K562 (cell line): ENCODE measurements around the gene MAML1. TPM values are rescaled to one million over a fixed set of nuclear protein-coding genes. Genes with fewer than 3 reads are reported as not detected.

Experiments
- E2F6 ChIP-seq, 2 experiments: IDR thresholded peaks; 2 replicates each; pipeline ENCODE4 v1.6.1; 2011; ENCODE audit warnings: borderline replicate concordance in 1 of 2, control low read depth in 1 of 2, low read depth in 1 of 2, low read length in 1 of 2, mild to moderate bottlenecking in 1 of 2, mixed read lengths in 1 of 2, moderate library complexity in 1 of 2; ENCODE audit not compliant: insufficient read depth in 1 of 2, insufficient read length in 1 of 2, poor library complexity in 1 of 2, severe bottlenecking in 1 of 2; ENCODE audit errors: extremely low read depth in 1 of 2
- EHMT2 ChIP-seq: fragments of 450-650 bp; IDR thresholded peaks from 2 replicates; pipeline ENCODE4 v1.6.1; 2018; ENCODE audit warnings: antibody characterized with exemption
- FOXJ2 ChIP-seq: fragments of 200-800 bp; sonication (Bioruptor generic); IDR thresholded peaks from 2 replicates; pipeline ENCODE4 v1.6.1; 2016; ENCODE audit warnings: missing genetic modification characterization, missing compliant biosample characterization
- RFX7 ChIP-seq: fragments of 250-450 bp; sonication (Bioruptor Pico); IDR thresholded peaks from 2 replicates; pipeline ENCODE4 v1.5.1; 2021; ENCODE audit warnings: mild to moderate bottlenecking
- SAFB2 ChIP-seq: fragments of 200-400 bp; formaldehyde crosslinking; IDR thresholded peaks from 2 replicates; pipeline ENCODE4 v1.6.1; 2018; ENCODE audit warnings: borderline replicate concordance, low read length, low read depth, moderate library complexity; ENCODE audit not compliant: severe bottlenecking
- SP2 ChIP-seq: IDR thresholded peaks from 2 replicates; pipeline ENCODE4 v1.6.1; 2011; ENCODE audit warnings: mild to moderate bottlenecking, low read depth, low read length, moderate library complexity; ENCODE audit not compliant: poor library complexity, severe bottlenecking; ENCODE audit errors: extremely low read depth
- SREBF2 ChIP-seq: sonication (generic); formaldehyde crosslinking; IDR thresholded peaks from 2 replicates; pipeline ENCODE4 v1.4.0; 2020; ENCODE audit warnings: mild to moderate bottlenecking, missing genetic modification reagents
- TGIF2 ChIP-seq: sonication (generic); formaldehyde crosslinking; IDR thresholded peaks from 2 replicates; pipeline ENCODE4 v1.8.1; 2022; ENCODE audit warnings: mild to moderate bottlenecking, missing genetic modification reagents, moderate library complexity
- ZFP91 ChIP-seq: sonication (generic); formaldehyde crosslinking; IDR thresholded peaks from 2 replicates; pipeline ENCODE4 v1.8.0; 2022; ENCODE audit warnings: mild to moderate bottlenecking, missing genetic modification reagents
- ZNF3 ChIP-seq: fragments of 250-450 bp; sonication (Bioruptor Pico); IDR thresholded peaks from 2 replicates; pipeline ENCODE4 v1.5.0; 2021; ENCODE audit warnings: mild to moderate bottlenecking, moderate library complexity
- ZNF79 ChIP-seq: fragments of 250-450 bp; sonication (Bioruptor Pico); IDR thresholded peaks from 2 replicates; pipeline ENCODE4 v1.4.0; 2020; ENCODE audit warnings: low read depth, mild to moderate bottlenecking, moderate library complexity
- polyA plus RNA-seq, 8 experiments: library from polyadenylated mRNA; depleted of rRNA in 4 of 8; stranded (reverse) in 5 of 8; unstranded in 3 of 8; fragments of >200 nt; fragmentation: Nextera tagmentation in 2 of 8; fragmentation: Illumina TruSeq in 1 of 8; extraction: Ambion mirVana in 2 of 8; extraction: Trizol in 1 of 8; gene quantifications; 2 replicates each; pipeline versions ENCODE4 v1.2.1 to v1.2.3, GENCODE V29; 2011 to 2014; ENCODE audit warnings: inconsistent platforms in 1 of 8, missing spikeins in 1 of 8
- total RNA-seq, 7 experiments: library from RNA; depleted of rRNA in 6 of 7; stranded (reverse); fragments of >200 nt in 6 of 7; fragmentation: Illumina TruSeq in 2 of 7; extraction: Trizol in 2 of 7; gene quantifications; 2 replicates each; pipeline versions ENCODE4 v1.2.1 to v1.2.3, GENCODE V29; 2011 to 2021; ENCODE audit warnings: low replicate concordance in 1 of 7
- TF ChIP-seq, protein P1 (sequence below): IDR thresholded peaks from 2 replicates; pipeline ENCODE4 v1.6.1; 2016; ENCODE audit warnings: missing genetic modification characterization, missing compliant biosample characterization

Gene MAML1
- total and polyA plus RNA-seq, 9 of the 15 experiments (the other 6 are each of a cell fraction or from before 2014, with no cell fraction given) = 0.32 to 18.4 (median 7.0) TPM

- TF ChIP-seq FOXJ2 (tag) = no peak
- no peak for TF ChIP-seq ZNF3
- TF ChIP-seq SP2 = no peak
- TF ChIP-seq RFX7 = no peak
- TF ChIP-seq SREBF2 (CRISPR knock-in tag) = no peak
- TF ChIP-seq SAFB2 = no peak
- no peak; the same call in 1 of the 2 replicates for TF ChIP-seq TGIF2 (CRISPR knock-in tag)
- TF ChIP-seq E2F6 (IDR thresholded peaks at IDR 0.05; ENCODE audit: borderline replicate concordance in 1 of 2, extremely low read depth in 1 of 2, insufficient read depth in 1 of 2, insufficient read length in 1 of 2, low read depth in 1 of 2, low read length in 1 of 2, poor library complexity in 1 of 2, severe bottlenecking in 1 of 2) = peak in 1 of 2 experiments; percentile 57
- TF ChIP-seq EHMT2 = no peak
- TF ChIP-seq, protein P1, sequence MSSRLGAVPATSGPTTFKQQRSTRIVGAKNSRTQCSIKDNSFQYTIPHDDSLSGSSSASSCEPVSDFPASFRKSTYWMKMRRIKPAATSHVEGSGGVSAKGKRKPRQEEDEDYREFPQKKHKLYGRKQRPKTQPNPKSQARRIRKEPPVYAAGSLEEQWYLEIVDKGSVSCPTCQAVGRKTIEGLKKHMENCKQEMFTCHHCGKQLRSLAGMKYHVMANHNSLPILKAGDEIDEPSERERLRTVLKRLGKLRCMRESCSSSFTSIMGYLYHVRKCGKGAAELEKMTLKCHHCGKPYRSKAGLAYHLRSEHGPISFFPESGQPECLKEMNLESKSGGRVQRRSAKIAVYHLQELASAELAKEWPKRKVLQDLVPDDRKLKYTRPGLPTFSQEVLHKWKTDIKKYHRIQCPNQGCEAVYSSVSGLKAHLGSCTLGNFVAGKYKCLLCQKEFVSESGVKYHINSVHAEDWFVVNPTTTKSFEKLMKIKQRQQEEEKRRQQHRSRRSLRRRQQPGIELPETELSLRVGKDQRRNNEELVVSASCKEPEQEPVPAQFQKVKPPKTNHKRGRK (tag) = no peak
- no peak for TF ChIP-seq ZFP91 (CRISPR knock-in tag)
- no peak for TF ChIP-seq ZNF79 (CRISPR knock-in tag)
Observed at GRCh38 chr5:179732918-179733771, 523 bp downstream of the MAML1 start (continued).
